ENCODE results near the gene MCRIP1.

Gene MCRIP1

DNA sequence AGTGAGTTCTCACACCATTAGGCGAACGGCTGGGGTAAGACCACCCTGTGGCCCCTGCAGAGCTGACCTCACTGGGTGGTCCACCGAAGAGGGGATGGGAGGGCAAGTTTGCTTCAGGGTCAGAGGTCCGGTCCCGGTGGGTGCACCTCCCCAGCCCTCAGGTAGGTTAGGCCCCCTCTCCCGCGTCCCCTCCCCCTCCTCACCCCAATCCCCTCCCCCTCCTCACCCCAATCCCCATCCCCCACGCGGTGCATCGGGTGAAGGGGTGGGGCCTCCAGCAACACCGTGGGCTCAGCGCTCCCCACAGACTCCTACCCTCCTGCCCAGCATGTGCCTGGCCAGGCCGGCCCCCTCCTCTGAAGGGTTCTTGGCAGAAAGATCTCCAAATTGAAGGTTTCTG, 13.4 kb downstream of the MCRIP1 start:
- no peak for DNase-seq (ENCODE audit: low read depth)

DNA sequence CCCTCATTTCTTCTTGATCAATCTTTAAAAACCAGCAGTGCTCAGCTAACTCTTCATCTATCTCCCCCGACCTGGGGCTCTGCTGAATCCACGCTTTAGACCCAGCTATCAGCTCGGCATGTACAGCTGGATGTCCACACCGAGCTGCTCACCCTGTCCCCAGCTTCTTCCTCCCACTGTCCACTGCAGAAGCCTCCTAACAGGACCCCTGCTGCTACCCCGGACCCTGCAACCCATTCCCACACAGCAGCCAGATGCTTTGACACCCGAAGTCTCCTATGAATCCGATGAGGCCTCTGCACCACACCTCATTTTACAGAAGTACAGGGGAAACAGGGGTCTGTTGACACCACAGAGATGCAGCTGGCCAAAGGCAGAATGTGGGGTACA, 15.3 kb downstream of the MCRIP1 start:
- no peak for DNase-seq (ENCODE audit: low read depth)

- DNase-seq (ENCODE audit: low read depth) = no peak
Observed at GRCh38 chr17:81815646-81815986, 17.5 kb downstream of the MCRIP1 start.

GRCh38 chr17:81814748-81815645, 18.1 kb downstream of the MCRIP1 start:
- DNase-seq (ENCODE audit: low read depth) = no peak

DNA sequence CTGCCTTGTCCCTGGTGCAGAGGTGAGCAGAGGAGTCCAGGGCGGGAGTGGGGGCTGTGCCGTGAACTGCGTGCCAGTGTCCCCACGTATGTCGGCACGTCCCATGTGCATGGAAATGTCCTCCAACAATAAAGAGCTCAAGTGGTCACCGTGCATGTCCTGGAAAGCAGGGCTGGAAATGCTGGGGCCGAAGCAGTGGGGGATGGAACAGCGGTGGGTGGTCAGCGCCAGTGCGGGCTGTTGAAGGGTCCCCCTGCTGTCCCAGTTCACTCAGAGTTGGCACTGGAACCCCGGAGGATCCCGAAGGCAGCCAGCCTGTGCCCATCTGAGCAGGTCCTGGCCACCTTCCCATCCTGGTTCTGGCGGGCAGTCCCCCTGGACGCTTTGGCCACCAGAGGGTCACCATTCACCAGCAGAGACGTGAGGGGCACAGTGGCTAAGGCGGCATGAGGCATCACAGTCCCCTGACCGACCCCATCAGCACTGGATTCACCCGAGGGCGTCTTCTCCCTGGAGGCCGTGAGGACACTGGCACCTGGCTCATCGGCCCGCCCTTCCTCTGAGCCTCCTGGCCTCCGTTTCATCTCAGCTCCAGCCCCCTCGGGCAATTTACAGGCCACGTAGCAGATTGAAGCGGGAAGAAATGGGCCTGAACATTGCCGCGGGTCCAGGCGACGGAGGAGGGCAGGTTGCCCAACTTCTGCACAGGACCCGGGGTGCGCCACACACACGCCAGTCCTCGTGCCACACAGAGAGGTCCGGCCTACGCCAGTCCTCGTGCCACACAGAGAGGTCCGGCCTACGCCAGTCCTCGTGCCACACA, 19.0 kb downstream of the MCRIP1 start:
- DNase-seq (ENCODE audit: low read depth) = no peak

GRCh38 chr17:81813371-81813684, 19.8 kb downstream of the MCRIP1 start:
- DNase-seq (ENCODE audit: low read depth) = no peak

- no peak for DNase-seq (ENCODE audit: low read depth)
Observed at GRCh38 chr17:81812571-81813370, 20.3 kb downstream of the MCRIP1 start.

- no peak for DNase-seq (ENCODE audit: low read depth)
Observed at GRCh38 chr17:81811705-81812570, 21.2 kb downstream of the MCRIP1 start.

DNA sequence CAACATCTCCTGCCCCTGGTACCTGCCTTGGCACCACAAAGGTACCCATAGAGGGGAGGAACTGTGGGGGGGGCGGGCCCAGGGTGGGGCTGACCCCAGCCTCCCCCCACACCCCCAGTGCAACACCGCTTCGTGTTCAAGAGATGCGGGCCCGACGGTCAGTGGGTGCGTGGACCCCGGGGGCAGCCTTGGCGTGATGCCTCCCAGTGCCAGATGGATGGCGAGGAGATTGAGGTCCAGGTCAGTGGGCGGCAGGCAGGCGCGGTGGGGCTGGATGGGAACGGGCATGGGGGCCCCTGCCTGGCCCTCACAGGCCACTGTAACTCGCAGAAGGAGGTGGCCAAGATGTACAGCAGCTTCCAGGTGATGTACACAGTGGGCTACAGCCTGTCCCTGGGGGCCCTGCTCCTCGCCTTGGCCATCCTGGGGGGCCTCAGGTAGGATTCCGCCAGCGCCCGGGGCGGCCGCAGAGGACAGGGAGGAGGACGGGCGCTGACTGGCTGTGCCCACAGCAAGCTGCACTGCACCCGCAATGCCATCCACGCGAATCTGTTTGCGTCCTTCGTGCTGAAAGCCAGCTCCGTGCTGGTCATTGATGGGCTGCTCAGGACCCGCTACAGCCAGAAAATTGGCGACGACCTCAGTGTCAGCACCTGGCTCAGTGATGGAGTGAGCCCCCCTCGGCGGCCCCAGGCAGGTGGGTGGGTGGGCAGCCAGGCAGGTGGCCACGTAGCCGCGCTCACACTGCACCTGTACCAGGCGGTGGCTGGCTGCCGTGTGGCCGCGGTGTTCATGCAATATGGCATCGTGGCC, 22.0 kb downstream of the MCRIP1 start:
- no peak for DNase-seq (ENCODE audit: low read depth)

DNA sequence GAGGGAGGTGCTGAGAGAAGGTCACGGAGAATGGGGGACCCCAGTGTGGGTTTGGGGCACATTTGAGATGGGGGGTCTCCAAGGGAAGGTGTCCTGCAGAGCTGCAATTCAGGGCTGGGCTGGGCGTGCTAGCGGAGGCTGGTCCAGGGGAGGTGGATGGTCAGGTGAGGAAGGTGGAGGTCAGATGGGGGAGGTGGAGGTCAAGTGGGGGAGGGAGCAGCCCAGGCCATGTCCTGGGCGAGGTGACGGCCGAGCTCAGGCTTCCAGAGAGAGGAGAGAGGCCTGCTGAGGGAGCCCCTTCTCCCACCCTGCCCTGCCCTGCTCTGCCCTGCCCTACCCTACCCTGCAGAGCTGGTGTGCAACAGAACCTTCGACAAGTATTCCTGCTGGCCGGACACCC, 22.6 kb downstream of the MCRIP1 start:
- DNase-seq (ENCODE audit: low read depth) = no peak

DNA sequence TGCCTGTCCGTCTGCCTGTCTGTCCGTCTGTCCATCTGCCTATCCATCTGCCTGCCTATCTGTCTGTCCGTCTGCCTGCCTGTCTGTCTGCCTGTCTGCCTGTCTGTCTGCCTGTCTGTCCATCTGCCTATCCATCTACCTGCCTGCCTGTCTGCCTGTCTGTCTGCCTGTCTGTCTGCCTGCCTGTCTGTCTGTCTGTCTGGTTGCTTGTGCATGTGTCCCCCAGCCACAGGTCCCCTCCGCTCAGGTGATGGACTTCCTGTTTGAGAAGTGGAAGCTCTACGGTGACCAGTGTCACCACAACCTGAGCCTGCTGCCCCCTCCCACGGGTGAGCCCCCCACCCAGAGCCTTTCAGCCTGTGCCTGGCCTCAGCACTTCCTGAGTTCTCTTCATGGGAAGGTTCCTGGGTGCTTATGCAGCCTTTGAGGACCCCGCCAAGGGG, 23.5 kb downstream of the MCRIP1 start:
- DNase-seq (ENCODE audit: low read depth) = no peak

GRCh38 chr17:81808778-81809555, 24.1 kb downstream of the MCRIP1 start:
- DNase-seq (ENCODE audit: low read depth) = no peak

GRCh38 chr17:81807839-81808238, 25.3 kb downstream of the MCRIP1 start:
- DNase-seq (ENCODE audit: low read depth) = no peak

DNA sequence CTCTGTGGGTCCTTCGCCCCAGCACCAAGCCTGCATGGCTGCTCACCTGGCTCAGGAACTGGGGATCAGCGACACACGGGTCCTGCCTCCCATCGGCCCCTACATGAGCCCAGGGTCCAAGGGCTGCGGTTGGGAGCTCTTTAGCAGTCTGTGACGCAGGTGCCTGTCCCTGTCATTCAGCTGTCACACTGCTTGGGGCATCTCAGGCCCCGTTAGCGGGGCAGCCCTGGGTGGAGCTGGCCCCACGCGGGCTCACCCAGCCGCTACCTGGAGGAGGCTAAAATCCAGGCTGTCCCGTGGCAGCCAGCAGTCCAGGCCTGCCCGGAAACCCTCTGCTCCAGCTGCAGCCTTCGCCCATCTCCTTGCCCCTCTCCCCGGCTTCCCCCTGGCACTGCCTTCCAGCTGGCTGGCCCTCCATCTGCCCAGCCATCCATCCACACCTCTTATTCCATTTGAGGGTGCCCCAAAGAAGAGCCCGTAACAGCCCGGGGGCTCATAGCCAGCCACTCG, 25.8 kb downstream of the MCRIP1 start:
- no peak for DNase-seq (ENCODE audit: low read depth)

- DNase-seq (ENCODE audit: low read depth) = no peak
Observed at GRCh38 chr17:81806461-81807209, 26.5 kb downstream of the MCRIP1 start.

DNA sequence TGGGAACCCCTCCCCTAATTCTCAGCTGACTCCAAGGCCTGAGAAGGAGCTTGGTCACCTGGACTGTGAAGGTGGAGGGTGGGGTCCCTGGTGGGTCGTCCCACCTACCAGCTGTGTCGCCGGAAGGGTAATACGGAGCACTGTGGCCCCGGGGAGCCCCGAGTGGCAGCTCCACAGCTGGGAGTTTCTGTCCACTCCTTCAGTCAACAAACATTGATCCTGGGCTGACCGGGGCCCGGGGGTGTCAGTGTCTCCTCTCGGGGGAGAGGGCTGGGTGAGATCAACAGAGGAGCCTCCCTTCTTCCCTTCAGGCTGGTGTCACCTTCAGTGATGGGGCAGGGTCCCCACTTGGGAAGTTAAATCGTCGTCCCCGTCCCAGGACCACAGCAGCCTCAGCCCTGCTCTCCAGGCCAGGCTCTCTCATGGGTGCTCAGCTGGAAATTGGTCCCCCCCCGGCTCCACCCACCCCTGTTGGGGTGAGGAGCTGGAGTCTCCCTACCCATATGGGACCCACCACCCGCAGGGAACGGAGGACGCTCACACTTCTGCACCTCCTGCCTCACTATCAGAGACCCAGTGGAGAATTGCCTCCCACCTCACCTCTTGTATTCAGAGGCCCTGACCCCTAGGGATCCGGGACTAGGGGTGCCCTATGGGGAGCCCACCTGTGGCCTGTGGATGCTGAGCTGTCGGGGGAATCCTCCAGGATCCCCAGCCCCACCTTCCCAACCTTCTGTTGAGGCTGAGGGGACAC, 27.2 kb downstream of the MCRIP1 start:
- no peak for DNase-seq (ENCODE audit: low read depth)

DNA sequence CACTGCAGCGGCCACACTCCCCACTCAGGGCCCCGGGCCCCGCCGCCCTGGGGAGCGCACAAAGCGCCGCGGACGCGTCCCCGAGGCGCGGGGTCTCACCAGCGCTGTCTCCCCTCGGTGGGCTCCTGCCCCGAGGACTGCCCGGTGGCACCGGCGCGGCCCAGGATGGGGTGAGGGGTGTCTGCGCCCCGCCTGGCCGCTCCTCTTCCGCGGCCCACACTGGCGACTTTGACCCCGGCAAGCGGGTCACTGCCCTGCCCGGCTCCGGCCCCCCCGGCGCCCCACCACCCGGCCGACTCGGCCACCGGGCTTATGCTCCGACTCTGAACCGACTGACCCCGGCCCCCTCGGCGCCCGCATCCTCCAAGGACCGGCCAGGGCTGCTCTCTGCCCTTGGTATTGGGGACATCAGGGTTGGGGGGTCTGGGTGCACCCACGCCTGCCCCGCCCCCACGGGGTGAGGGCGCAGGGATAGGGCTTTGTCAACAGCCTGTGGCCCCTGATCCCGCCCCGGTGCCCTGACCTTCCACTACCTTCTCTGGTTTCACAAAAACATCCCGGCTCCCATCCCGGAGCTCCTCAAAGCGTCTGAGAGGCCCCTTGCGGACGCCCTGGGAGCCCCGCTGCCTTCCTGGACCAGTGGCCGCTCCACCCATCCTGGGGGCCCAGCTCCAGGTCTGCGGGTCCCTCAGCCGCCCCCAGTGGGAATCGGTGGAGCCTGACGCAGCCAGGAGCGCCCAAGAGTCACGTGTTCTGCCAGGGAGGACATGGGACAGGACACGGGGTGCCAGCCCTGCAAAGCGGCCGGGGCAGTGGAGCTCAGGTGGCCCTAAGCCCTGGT, 28.3 kb downstream of the MCRIP1 start:
- DNase-seq (ENCODE audit: low read depth) = no peak

Data from stimulated activated CD8-positive, alpha-beta memory T cell treated with anti-CD3 and anti-CD28 coated beads, Interleukin-4, amount 100 ng/mL, for 24 hours (primary cell).